Endodermal cell (in vitro differentiated cells): Measurements from ENCODE around the gene MYCL. TPM values are rescaled to one million over a fixed set of nuclear protein-coding genes. Genes with fewer than 3 reads are reported as not detected.

Experiments used
- DNase-seq: peaks from one replicate; pipeline ENCODE4 v3.0.0-alpha.2; 2017
- H3K27ac ChIP-seq: 2 replicates; pipeline ENCODE4 v1.5.1; 2013; ENCODE audit warnings: mild to moderate bottlenecking, low read depth, low read length, moderate library complexity
- H3K27me3 ChIP-seq: 2 replicates; pipeline ENCODE4 v1.6.1; 2013; ENCODE audit warnings: mild to moderate bottlenecking, low read length, moderate library complexity; ENCODE audit not compliant: insufficient read depth, control insufficient read depth, poor library complexity, severe bottlenecking
- H3K36me3 ChIP-seq: 2 replicates; pipeline ENCODE4 v1.7.0; 2013; ENCODE audit warnings: mild to moderate bottlenecking, low read length, moderate library complexity; ENCODE audit not compliant: control insufficient read depth, insufficient read depth
- H3K4me1 ChIP-seq: one replicate; pipeline ENCODE4 v1.7.0; 2013; ENCODE audit warnings: low read length; ENCODE audit not compliant: control insufficient read depth, insufficient read depth
- H3K4me3 ChIP-seq: 2 replicates; pipeline ENCODE4 v1.5.1; 2013; ENCODE audit warnings: mild to moderate bottlenecking, low read length, moderate library complexity
- H3K9ac ChIP-seq: 2 replicates; pipeline ENCODE4 v1.6.1; 2013; ENCODE audit warnings: mild to moderate bottlenecking, low read length, moderate library complexity; ENCODE audit not compliant: poor library complexity, severe bottlenecking; ENCODE audit errors: extremely low read depth
- H3K9me3 ChIP-seq: 2 replicates; pipeline ENCODE4 v1.6.1; 2013; ENCODE audit warnings: mild to moderate bottlenecking, low read length, moderate library complexity; ENCODE audit not compliant: control insufficient read depth
- H3K27ac Mint-ChIP-seq: 2 replicates; pipeline ENCODE4 v1.8.0; 2020; ENCODE audit warnings: mixed read lengths
- H3K27me3 Mint-ChIP-seq: 2 replicates; pipeline ENCODE4 v1.8.0; 2021; ENCODE audit warnings: mild to moderate bottlenecking, mixed read lengths; ENCODE audit not compliant: insufficient read depth
- H3K36me3 Mint-ChIP-seq: 2 replicates; pipeline ENCODE4 v1.8.0; 2020; ENCODE audit warnings: low read depth, mixed read lengths
- H3K4me1 Mint-ChIP-seq: 2 replicates; pipeline ENCODE4 v1.8.0; 2020; ENCODE audit warnings: mixed read lengths
- H3K4me3 Mint-ChIP-seq: 2 replicates; pipeline ENCODE4 v1.8.0; 2020; ENCODE audit warnings: mild to moderate bottlenecking, moderate library complexity, mixed read lengths
- H3K9me3 Mint-ChIP-seq: 2 replicates; pipeline ENCODE4 v1.8.0; 2020; ENCODE audit warnings: mild to moderate bottlenecking, mixed read lengths
- CTCF ChIP-seq: fragments of 200-600 bp; sonication (generic); conservative IDR thresholded peaks from 2 replicates; pipeline ENCODE4 v1.5.0; 2021; ENCODE audit warnings: antibody characterized with exemption, mild to moderate bottlenecking
- WGBS, 2 experiments: methylation state at CpG; one replicate each; pipeline versions ENCODE4 v1.1.5 to v1.1.7; 2013; ENCODE audit warnings: missing lambda C conversion rate in 2 of 2, mixed read lengths in 1 of 2; ENCODE audit not compliant: insufficient coverage in 1 of 2, insufficient read length in 1 of 2; 5-methylcytosine and 5-hydroxymethylcytosine counted together
- total RNA-seq, 2 donors: library from RNA; stranded (reverse); fragmentation: NEBNext Ultra II Directional in 1 of 2; extraction: Animal tissue kit (Norgen Biotek cat#: 25700) in 1 of 2; gene quantifications; 2 replicates in 1 of 2; 3 replicates in 1 of 2; pipeline ENCODE4 v1.2.1, GENCODE V29; 2021

MYCL gene
- total RNA-seq, 2 donors from 2014 or later = 35.0 to 39.5 TPM

GRCh38 chr1:39908534-39908933 lies 6.8 kb upstream of the MYCL start:
- Mint-ChIP-seq H3K27me3 (peaks cover 23% of the 10 kb centered on the region), H3K27ac (no peak overlapping the region), H3K36me3 (no peaks in the 10 kb centered on the region), H3K4me3 (no peak overlapping the region), H3K4me1 (no peaks in the 10 kb centered on the region), H3K9me3 (peaks cover 25% of the 10 kb centered on the region)
- no peaks in the 10 kb centered on the region for H3K4me1 ChIP-seq
- peaks cover 7% of the 10 kb centered on the region for H3K27me3 ChIP-seq
- H3K4me3 ChIP-seq = no peak overlapping the region
- H3K36me3 ChIP-seq = no peaks in the 10 kb centered on the region
- no peak overlapping the region for H3K27ac ChIP-seq
- WGBS, 2 experiments = 92 to 100% methylated on average over 1 of the region's 2 CpGs
- no peak for DNase-seq
- H3K9ac ChIP-seq = no peak overlapping the region
- peaks cover 15% of the 10 kb centered on the region for H3K9me3 ChIP-seq
- no peak for TF ChIP-seq CTCF

- Histone ChIP-seq H3K27me3 (peaks cover 14% of the 10 kb centered on the region), H3K4me3 (no peak overlapping the region), H3K36me3 (no peaks in the 10 kb centered on the region), H3K9ac (no peak overlapping the region), H3K27ac (no peak overlapping the region), H3K9me3 (peaks cover 15% of the 10 kb centered on the region), H3K4me1 (no peaks in the 10 kb centered on the region)
- Mint-ChIP-seq H3K36me3 (no peaks in the 10 kb centered on the region), H3K4me3 (no peak overlapping the region), H3K4me1 (no peaks in the 10 kb centered on the region), H3K27ac (no peak overlapping the region), H3K27me3 (peaks cover 31% of the 10 kb centered on the region), H3K9me3 (peaks cover 24% of the 10 kb centered on the region)
- no peak for DNase-seq
- 91 to 100% methylated on average over 1 to 3 of the region's 3 CpGs for WGBS, 2 experiments
- no peak for TF ChIP-seq CTCF
Observed at GRCh38 chr1:39907528-39908453, 6.1 kb upstream of the MYCL start.

- no peak overlapping the region for H3K9ac ChIP-seq
- Mint-ChIP-seq H3K36me3 (no peaks in the 10 kb centered on the region), H3K27me3 (peaks cover 42% of the 10 kb centered on the region), H3K4me1 (peaks cover 6% of the 10 kb centered on the region), H3K4me3 (no peak overlapping the region), H3K9me3 (peaks cover 22% of the 10 kb centered on the region), H3K27ac (no peak overlapping the region)
- no peak overlapping the region for H3K27ac ChIP-seq
- H3K4me1 ChIP-seq = no peaks in the 10 kb centered on the region
- 91 to 100% methylated on average over 3 to 4 of the region's 4 CpGs for WGBS, 2 experiments
- no peak overlapping the region for H3K4me3 ChIP-seq
- H3K36me3 ChIP-seq = no peaks in the 10 kb centered on the region
- peaks cover 15% of the 10 kb centered on the region for H3K9me3 ChIP-seq
- no peak for DNase-seq
- peaks cover 20% of the 10 kb centered on the region for H3K27me3 ChIP-seq
- no peak for TF ChIP-seq CTCF
Observed at GRCh38 chr1:39905172-39905571, 3.5 kb upstream of the MYCL start.
